RPMI8226 (cell line): ENCODE results near the gene MAPK8IP2.
A peak's percentile ranks its signal among the peaks of the same experiment; 100 is the strongest.
"Not testable (repeated sequence)": the region's sequence is repeated elsewhere in the genome, so short reads cannot be mapped to it uniquely, and the experiment has no call there.

Experiments used
- DNase-seq: peaks from one replicate; pipeline ENCODE4 v3.0.0-alpha.2; 2015

Gene MAPK8IP2

DNA sequence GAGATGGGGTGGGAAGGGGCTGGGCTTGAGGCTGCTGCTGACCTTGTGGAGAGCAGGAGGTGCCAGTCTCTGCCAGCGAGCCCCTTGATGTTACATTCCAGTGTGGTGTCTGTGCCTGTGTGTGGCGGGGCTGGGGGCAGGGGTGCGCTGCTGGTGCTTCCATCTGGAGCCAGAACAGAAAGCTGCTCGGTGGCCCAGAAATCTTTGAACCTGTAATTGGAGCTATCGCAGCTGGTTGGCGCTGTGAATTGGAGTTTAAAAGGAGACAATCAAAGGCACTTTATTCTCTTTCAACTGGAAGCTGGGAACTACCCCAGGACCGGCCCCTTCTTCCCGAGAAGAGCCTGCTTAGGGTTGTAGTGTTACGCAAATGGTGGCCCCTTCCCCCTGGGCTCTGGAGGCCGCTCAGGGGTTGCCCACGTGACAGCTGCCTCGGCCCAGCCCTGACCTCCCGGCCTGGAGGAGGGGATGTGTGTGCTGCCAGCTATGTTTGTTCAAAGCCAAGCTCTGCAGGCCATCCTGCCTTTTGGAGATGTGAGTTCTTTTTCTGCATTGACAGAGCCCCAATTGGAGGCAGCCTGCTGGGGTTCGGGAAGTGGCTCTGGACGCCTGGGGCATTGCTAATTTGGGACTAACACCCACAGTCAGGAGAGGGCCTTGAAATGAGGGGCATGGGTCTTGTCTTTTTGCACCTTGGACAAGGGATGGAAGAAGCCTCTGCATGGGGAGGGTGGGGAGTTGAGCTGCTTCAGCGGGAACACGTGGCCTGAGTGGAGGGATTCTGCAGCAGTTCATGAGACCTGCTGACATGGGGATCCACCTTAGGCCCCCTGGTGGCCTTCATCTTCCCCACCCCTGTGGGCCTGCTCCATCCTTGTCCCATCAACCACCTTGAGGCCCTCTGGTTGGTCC, 41.4 kb downstream of the MAPK8IP2 start:
- DNase-seq, result peak; percentile 32

DNA sequence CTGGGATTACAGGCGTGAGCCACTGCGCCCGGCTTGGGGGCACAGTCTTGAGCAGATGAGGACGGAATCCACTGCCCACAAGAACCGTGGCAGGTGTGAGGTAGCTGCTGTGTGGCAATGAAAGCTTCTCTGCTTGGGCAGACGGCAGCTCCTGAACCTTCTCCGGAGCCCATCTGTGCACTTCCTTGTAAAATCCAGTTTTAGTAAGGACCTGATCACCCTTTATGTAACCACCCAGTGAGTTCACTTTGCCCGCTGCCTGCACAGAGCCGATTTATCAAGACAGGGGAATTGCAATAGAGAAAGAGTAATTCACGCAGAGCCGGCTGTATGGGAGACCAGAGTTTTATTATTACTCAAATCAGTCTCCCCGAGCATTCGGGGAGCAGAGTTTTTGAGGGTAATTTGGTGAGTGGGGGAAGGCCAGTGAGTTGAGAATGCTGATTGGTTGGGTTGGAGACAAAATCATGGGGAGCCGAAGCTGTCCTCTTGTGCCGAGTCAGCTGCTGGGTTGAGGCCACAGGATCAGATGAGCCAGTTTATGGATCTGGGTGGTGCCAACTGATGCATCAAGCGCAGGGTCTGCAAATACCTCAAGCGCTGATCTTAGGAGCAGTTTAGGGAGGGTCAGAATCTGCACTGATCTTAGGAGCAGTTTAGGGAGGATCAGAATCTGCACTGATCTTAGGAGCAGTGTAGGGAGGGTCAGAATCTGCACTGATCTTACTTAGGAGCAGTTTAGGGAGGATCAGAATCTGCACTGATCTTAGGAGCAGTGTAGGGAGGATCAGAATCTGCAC, 42.6 kb downstream of the MAPK8IP2 start:
- not testable (repeated sequence) for DNase-seq

DNA sequence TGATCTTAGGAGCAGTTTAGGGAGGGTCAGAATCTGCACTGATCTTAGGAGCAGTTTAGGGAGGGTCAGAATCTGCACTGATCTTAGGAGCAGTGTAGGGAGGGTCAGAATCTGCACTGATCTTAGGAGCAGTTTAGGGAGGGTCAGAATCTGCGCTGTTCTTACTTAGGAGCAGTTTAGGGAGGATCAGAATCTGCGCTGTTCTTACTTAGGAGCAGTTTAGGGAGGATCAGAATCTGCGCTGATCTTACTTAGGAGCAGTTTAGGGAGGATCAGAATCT, 43.2 kb downstream of the MAPK8IP2 start:
- not testable (repeated sequence) for DNase-seq

DNA sequence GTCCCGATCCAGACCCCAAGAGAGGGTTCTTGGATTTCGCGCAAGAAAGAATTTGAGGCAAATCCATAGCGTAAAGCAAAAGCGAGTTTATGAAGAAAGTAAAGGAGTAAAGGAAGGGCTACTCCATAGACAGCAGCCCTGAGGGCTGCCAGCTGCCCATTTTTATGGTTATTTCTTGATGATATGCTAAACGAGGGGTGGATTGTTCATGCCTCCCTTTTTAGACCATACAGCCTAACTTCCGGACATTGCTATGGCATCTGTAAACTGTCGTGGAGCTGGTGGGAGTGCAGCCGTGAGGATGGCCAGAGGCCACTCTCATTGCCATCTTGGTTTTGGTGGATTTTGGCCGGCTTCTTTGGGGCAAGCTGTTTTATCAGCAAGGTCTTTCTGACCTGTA, 52.7 kb downstream of the MAPK8IP2 start:
- no peak for DNase-seq

DNA sequence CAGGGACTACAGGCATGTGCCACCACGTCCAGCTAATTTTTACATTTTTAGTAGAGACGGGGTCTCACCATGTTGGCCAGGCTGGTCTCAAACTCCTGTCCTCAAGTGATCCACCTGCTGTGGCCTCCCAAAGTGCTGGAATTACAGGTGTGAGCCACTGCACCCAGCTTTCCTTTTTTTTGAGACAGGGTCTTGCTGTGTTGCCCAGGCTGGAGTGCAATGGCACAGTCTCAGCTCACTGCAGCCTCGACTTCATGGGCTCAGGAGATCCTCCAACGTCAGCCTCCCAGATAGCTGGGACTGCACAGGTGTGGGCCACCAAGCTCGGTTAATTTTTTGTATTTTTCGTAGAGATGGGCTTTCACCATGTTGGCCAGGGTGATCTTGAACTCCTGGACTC, 54.1 kb downstream of the MAPK8IP2 start:
- DNase-seq, result not testable (repeated sequence)

DNA sequence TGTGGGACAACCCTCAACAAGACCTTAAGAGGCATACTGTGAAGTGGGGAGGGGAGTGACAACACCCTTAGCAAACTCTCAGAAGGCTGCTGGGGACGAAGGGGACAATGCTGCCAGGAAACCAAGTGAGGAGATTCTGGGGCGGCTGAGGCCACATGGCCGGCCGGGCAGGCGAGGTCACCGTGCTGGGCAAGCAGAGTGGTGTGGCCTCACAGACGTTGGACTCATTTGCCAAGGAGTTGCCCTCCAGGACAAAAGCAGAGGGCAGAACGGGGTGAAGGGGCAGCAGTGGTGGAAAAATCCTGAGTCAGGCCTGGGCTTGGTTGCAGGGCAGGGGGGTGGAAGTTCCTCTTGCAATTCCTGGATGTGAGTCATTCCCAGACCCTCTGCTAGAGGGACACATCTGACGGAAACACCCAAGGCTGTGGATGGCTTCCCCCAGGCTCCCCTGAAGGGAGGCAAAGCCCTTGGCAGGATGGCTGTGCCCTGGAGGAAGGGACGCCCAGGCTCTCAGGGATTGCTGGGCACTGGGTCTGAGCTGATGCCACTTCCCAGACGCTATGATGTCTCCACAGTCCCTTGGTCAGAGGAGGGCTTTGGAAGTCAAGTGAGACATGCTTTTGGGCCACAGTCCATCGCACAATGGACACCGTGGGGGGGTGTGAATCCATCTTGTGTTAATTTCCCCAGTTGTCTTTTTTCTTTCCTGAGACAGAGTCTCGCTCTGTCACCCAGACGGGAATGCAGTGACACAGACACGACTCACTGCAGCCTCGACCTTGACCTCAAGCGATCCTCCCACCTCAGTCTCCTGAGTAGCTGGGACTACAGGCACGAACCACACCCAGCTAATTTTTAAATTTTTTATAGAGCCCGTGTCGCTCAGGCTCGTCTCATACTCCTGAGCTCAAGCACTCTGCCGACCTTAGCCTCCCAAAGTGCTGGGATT, 55.8 kb downstream of the MAPK8IP2 start:
- no peak for DNase-seq

DNA sequence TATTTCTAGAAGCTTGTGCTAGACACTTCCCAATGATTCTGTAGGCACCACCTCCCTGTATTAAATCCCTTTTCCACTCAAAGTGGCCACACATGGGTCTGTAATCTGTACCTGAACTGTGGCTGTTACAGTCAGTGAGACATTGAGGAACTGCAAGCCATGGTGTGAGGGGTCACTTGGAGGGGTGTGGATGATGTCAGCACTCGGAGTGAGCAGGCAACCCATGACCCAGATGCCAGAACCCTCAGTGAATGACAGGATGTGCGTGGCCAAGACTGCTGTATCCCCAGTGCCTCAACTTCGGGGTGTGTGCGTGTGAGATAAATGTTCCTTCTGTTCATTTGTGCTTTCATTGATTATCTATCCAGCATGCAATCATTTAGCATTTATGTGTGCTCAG, 57.3 kb downstream of the MAPK8IP2 start:
- DNase-seq, result no peak

DNA sequence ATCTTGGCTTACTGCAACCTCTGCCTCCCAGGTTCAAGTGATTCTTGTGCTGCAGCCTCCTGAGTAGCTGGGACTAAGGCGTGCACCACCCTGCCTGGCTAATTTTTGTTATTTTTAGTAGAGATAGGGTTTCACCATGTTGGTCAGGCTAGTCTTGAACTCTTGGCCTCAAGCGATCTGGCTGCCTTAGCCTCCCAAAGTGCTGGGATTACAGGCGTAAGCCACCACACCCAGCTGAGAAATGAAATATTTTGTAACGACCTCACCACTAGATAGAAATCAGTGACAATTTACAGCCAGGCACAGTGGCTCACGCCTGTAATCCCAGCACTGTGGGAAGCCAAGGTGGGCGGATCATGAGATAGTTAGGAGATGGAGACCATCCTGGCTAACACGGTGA, 59.1 kb downstream of the MAPK8IP2 start:
- not testable (repeated sequence) for DNase-seq

DNA sequence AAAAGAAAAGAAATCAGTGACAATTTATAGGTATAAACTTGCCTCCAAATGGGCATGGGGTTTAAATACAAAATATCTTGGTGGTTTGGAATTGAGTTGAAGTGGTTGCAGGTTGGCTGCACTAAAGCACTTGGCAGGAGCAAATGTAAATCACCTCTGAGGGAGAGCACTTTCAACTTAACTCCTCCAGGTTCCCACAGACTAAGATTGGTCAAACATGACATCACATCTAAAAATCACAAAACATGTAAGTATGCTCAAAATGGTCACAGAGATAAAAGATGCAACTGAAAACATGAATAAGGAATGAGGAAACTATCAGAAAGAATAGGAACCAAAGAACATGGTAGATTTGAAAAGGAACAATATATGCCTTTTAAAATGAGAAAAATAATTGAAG, 59.7 kb downstream of the MAPK8IP2 start:
- DNase-seq, result no peak
